Measurements from ENCODE around the gene WARS2. TPM values are rescaled to one million over a fixed set of nuclear protein-coding genes. Genes with fewer than 3 reads are reported as not detected.
"Not testable (repeated sequence)": the region's sequence is repeated elsewhere in the genome, so short reads cannot be mapped to it uniquely, and the experiment has no call there.

The WARS2 gene
- 9.0 TPM for total RNA-seq

DNA sequence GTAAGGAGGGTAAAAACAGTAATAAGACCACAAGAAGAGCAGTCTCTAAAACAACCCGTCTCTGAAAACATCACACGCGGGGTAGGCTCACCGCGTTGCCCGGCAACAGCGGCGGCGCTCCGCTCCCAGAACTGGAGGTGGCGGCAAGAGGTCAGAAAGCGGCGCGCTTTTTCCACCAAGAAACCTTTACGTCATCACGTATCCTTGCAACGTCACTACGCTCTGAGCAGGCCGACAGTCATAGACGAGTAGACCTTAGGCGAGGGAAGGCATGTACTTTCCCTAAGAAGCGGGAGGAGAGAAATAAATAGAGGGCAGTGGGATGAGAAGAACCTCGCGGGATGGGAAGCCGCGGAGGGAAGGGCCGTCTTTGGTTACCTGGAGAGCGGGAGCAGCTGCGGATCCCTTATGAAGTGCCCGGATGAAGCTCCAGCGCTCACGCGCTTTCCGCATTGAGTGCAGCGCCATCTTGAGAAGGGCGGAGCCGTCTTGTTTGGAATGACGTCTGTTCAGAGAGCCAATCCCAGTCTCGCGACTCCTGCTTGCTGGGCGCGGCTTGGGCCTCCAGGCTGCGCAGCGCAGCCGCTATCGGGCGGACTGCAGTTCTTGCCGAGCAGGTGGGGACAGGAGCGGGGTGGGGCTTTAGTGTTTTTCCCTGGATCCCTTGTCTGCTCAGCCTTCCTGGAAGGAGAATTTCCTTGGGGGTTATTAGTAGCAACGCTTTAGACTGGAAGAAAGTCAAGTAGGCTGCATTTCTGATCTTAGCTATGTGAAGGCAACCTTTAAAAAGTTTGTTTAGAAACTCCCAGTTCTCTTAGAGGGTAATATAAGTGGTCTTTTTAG, at the start of gene WARS2:
WARS2 (minus strand) TSS at position 477 of the 843 bp plus-strand sequence; CDS start at position 468, 9 bp downstream.
- no peak for FAIRE-seq

DNA sequence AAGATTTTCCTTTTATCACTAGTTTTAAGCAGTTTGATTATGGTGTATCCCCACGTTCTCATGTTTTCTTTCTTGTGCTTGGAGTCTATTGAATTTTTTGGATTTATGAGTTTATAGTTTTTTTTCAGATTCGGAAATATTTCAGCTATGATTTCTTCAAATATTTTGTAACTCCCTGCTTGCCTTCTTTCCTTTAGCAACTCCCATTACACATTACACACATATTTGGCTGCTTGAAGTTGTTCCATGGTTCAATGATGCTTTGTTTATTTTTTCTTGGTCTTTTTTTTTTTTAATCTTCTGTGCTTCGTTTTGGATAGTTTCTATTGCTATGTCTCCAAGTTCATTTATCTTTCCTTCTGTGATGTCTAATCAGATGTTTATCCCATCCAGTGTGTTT, 48.5 kb upstream of the WARS2 start:
- no peak for FAIRE-seq
- DNase-seq (ENCODE audit: low spot score in 2 of 2): no peak

More for the DNA sequence above, at the start of gene WARS2:
- peak; percentile 75 to 87 for DNase-seq (ENCODE audit: low spot score in 2 of 2)

DNA sequence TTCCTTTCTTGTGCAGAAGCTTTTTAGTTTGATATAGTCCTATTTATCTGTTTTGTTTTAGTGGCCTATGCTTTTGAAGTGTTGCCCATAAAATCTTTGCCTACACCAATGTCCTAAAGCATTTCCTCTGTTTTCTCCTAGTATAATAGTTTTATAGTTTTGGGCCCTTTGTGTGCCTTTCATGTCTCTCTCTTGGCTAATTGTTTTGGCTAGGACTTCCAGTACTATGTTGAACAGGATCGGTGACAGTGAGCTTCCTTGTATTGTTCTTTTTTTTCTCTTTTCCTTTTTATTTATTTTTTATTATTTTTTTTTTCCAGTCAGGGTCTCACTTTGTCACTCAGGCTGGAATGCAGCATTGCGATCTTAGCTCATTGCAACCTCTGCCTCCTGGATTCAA, 47.0 kb upstream of the WARS2 start:
- no peak for FAIRE-seq

DNA sequence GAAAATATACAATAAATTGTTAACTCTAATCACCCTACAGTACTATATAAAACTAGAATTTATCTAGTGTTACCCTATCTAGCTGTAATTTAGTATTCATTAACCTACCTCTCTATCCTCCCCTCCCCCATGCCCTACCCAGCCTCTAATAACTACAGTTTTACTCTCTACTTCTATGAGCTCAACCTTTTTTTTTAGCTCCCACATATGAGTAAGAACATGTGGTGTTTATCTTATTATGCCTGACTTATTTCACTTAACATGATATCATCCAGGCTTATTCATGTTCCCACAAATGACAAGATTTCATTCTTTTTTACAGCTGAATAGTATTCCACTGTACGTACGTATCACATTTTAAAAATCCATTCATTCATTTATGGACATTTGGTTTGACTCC, 46.0 kb upstream of the WARS2 start:
- FAIRE-seq (no peak), DNase-seq (ENCODE audit: low spot score in 2 of 2) (no peak)

More for the DNA sequence above, 47.0 kb upstream of the WARS2 start:
- DNase-seq (ENCODE audit: low spot score in 2 of 2): no peak

DNA sequence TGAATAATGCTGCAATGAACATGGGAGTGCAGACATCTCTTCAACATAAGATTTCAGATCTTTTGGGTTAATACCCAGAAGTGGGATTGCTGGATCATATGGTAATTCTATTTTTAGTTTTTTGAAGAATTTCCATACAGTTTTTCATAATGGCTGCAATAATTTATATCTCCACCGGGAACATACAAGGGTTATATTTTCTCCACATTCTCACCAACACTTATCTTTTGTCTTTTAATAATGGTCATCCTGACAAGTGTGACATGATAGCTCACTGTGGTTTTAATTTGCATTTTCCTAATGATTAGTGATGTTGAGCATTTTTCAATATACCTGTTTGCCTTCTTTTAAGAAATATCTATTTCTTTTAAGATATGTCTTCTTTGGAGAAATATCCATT, 44.5 kb upstream of the WARS2 start:
- no peak for FAIRE-seq
- DNase-seq (ENCODE audit: low spot score in 2 of 2): no peak

DNA sequence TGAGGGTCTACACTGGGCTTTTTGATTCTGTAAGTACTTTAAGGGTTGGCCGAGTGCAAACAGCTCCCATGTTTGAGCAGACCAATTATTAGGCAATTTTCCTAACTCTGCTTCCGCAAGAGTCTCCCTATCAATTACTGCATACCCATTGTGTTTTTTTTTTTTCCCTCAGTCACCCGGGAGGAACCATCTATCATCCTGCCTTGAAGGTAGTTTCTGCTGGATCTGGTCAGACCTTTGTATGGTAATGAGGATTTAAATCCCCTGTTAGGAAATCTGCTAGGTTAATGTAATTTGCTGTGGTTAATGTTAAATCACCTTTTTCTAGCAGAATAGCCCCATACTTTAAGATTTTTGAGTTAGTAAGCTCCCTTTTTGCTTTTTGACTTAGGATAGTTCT, 40.8 kb upstream of the WARS2 start:
- DNase-seq (ENCODE audit: low spot score in 2 of 2): no peak
- FAIRE-seq: no peak

DNA sequence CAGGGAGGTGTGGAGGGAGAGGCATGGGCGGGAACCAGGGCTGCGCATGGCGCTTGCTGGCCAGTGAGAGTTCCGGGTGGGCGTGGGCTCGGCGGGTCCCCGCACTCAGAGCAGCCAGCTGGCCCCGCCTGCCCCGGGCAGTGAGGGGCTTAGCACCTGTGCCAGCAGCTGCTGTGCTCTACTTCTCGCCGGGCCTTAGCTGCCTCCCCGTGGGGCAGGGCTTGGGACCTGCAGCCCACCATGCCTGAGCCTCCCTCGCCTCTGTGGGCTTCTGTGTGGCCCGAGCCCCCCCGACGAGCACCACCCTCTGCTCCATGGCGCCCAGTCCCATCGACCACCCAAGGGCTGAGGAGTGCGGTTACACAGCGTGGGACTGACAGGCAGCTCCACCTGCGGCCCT, 38.6 kb upstream of the WARS2 start:
- FAIRE-seq (no peak), DNase-seq (ENCODE audit: low spot score in 2 of 2) (no peak)

DNA sequence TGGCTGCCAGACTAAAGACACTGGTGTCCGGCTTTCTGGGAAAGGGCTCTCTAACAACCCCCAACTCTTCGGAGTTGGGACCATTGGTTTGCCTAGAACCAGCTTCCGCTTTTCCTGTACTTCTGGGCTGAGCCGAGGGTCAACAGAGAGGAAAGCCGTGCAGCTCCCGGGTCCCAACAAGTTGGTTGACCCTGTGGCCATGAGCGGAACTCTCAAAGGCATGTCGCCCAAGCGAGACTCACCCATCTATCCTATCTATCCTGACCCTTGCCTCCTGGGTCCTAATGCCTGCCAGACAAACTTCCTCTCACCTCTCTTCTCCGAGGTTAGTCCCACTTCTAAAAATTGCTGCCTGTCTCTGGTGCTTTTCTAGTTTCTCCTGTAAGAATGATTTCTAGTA, 32.5 kb upstream of the WARS2 start:
- not testable (repeated sequence) for FAIRE-seq; DNase-seq (ENCODE audit: low spot score in 2 of 2)

DNA sequence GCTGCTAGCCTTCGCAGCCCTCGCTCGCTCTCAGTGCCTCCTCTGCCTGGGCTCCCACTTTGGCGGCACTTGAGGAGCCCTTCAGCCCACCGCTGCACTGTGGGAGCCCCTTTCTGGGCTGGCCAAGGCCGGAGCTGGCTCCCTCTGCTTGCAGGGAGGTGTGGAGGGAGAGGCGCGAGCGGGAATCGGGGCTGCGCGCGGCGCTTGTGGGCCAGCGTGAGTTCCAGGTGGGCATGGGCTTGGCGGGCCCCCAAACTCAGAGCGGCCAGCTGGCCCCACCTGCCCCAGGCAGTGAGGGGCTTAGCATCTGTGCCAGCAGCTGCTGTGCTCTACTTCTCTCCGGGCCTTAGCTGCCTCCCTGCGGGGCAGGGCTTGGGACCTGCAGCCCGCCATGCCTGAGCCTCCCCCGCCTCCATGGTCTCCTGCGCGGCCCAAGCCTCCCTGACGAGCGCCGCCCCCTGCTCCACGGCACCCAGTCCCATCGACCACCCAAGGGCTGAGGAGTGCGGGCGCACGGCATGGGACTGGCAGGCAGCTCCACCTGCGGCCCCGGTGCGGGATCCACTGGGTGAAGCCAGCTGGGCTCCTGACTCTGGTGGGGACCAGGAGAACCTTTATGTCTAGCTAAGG, 31.0 kb upstream of the WARS2 start:
- DNase-seq (ENCODE audit: low spot score in 2 of 2); FAIRE-seq: not testable (repeated sequence)

DNA sequence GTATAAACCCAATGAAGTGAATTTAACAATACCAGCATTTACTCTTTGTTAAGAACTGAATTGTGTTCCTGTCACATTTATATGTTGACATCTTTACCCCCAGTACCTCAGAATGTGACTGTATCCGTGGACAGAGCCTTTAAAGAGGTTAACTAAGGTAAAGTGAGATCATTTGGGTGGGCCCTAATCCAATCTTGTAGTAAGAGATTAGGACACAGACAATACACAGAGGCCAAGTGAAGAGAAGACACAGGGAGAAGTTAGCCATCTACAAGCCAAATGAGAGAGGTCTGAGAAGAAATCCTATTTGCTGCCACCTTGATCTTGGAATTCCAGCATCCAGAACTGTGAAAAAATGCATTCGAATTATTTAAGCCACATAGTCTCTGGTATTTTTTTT, 22.9 kb upstream of the WARS2 start:
- FAIRE-seq (no peak), DNase-seq (ENCODE audit: low spot score in 2 of 2) (no peak)

DNA sequence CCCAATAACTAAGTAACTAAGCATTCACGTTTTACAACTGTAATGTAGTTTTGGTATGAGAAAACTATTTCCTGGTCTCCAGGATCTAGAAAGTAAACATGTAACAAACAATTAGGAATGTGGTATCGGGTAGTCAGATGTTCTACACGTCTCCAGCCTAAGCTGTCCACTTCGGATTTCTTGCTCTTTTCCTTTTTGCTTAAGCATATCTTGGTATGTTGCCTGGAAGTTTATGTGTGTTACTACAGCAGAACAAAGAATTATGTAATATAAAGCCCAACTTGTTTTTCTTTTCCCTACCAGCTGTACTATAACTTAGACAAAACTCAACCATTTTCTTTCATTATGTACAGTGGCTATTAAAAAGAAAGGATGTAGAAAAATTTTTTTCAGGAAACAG, 20.4 kb upstream of the WARS2 start:
- DNase-seq (ENCODE audit: low spot score in 2 of 2) (no peak), FAIRE-seq (no peak)

DNA sequence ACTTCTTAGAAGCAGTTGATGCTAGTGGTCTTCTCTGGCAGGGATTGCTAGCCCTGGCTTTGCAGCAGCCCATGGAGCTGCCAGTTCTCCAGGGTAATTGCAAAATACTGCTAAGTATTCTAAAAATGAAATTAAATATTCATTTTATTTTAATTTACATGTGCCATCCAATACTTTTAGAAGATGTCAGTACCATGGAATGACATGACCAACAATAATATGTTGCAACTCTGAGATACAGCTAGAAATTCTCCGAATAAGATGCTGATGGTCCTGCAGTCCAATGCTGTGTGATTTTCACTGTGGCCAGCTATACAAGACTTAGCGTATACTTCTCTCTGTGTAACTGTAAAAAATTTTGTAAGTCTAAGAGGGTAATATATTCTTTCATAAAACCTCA, 20.0 kb upstream of the WARS2 start:
- DNase-seq (ENCODE audit: low spot score in 2 of 2): no peak
- FAIRE-seq: no peak

DNA sequence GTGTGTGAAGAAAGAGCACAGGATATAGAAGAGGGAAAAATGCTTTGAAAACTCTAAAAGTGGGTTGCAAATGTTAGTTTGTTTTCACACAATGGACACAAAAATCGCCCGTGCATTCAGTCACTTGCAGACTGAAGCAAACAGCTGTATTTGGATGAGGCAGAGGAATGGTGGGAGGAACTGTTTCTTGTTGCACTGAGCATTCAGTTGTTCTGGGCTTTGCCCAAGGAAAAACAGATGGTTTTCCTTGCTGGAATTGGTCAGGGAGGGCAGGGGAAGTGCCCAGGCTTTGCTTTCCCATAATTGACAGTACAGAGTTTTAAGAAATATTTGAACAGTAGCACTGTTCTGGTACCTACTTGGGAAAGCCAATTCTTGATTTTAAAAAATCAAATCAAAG, 19.5 kb upstream of the WARS2 start:
- FAIRE-seq (no peak), DNase-seq (ENCODE audit: low spot score in 2 of 2) (no peak)

DNA sequence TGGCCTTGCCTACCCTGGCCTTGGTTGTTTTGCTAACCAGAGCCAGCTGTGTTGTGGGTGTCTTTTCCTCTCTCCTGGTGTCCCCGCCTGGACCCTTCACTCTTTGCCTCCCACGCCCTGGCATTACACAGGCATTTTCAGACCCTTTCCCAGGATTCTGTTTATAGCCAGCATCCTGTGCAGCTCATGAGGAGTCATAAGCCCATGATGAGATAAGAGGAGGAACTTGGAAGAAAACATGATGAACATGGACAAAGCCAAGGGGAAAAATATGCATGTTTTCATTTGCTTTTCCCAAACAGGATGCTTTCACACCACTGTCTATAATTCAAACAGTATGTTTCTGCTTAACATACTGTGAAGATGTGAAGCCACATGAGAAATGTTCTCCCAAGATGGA, 18.7 kb upstream of the WARS2 start:
- FAIRE-seq (no peak), DNase-seq (ENCODE audit: low spot score in 2 of 2) (no peak)

DNA sequence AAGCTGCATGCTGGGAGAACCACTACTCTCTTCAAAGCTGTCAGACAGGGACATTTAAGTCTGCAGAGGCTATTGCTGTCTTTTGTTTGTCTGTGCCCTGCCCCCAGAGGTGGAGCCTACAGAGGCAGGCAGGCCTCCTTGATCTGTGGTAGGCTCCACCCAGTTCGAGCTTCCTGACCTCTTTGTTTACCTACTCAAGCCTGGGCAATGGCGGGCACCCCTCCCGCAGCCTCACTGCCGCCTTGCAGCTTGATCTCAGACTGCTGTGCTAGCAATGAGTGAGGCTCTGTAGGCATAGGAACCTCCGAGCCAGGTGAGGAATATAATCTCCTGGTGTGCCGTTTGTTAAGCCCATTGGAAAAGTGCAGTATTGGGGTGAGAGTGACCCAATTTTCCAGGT, 16.3 kb upstream of the WARS2 start:
- FAIRE-seq; DNase-seq (ENCODE audit: low spot score in 2 of 2): not testable (repeated sequence)

DNA sequence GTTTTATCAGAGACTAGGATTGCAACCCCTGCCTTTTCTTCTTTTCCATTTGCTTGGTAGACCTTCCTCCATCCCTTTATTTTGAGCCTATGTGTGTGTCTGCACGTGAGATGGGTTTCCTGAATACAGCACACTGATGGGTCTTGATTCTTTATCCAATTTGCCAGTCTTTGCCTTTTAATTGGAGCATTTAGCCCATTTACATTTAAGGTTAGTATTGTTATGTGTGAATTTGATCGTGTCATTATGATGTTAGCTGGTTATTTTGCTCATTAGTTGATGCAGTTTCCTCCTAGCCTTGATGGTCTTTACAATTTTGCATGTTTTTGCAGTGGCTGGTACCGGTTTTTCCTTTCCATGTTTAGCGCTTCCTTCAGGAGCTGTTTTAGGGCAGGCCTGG, 14.6 kb upstream of the WARS2 start:
- not testable (repeated sequence) for FAIRE-seq; DNase-seq (ENCODE audit: low spot score in 2 of 2)

DNA sequence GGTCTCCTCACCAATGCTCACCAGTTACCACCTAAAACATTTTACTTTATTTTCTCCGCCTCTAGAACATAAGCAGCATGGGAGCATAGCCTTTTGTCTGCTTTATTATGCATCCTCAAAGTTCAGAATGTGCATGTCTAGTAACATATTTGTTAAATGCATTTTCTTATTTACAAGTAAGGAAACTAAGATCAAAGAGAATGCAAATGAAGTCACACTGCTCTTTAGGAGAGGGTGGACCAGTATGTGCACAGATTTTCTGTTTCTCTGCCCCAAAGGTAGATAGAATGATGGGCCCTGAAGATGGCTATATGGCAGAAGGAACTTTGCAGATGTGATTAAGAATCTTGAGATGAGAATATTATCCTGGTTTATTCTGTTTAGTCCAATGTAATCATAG, 9.7 kb upstream of the WARS2 start:
- DNase-seq (ENCODE audit: low spot score in 2 of 2): no peak
- FAIRE-seq: no peak

DNA sequence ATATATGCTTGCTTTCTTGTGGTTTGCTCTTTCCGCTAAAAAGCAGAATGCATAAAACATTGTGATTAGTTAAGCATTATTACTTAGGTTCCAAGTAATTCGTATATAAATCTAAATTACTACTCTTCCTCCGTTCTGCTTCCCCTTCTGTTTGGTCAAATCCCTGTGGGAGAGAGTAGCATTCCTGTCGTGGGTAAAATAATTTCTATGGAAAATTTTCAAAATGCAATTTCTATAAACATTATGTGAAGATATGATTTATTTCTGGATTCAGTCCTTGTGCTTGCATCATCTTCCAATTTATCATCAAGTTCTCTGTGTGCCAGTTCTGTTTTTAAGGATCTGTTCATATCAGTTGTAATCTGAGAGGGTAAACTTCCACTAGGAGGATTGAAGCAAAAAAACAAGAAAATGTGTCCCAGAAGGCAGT, 7.2 kb upstream of the WARS2 start:
- no peak for FAIRE-seq
- no peak for DNase-seq (ENCODE audit: low spot score in 2 of 2)

DNA sequence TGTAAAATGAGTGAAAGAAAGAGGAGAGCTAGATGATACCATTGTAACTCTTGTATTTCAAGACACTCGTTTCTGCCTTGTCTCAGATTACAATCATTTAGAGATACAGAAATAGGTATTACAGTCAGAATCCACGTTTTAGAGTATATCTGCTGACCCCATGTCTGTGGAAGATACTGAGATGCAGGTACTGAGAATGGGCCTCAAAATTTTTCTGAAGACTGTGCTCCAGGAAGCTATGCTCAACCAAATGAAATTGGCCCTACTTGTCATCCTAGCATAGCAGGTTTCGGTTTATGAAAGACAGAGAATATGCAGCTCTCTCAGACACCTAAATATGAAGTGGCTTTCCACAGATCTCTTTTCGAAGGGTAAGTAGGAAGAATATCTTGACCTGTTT, 6.0 kb upstream of the WARS2 start:
- FAIRE-seq: no peak
- DNase-seq (ENCODE audit: low spot score in 2 of 2): no peak

DNA sequence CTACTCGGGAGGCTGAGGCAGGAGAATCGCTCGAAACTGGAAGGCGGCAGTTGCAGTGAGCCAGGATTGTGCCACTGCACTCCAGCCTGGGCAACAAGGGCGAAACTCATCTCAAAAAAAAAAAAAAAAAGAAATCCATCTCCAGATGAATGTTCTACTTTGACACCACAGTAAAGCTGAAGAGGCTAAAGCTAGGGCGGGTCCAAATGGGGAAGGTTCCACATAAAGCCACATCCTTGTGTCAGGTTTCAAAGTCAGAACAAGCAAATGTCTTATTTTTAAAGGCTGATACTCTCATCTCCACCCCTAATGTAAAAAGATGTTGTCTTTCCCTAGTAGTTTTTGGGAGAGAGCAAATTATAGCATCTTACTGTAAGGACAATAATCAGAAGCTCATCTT, 4.4 kb upstream of the WARS2 start:
- FAIRE-seq: no peak
- DNase-seq (ENCODE audit: low spot score in 2 of 2): no peak

DNA sequence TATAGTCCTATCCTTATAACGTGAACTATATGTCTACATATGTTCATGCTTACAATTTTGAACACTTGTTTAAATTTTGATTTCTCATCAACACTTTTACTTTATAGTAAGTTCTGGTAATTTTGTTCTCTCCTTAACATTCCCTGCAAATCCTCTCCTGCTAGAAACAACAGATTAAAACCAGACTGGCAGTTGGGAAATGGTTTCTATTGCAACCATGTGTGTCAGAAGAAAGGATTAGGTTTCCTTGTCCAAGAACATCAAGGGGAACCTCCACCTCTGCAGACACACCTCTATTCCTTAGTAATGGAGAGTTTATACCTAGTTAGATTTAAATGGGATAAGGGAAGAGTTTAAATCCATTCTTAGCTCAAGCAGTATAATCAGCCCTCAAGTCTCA, 3.3 kb upstream of the WARS2 start:
- FAIRE-seq: no peak
- no peak for DNase-seq (ENCODE audit: low spot score in 2 of 2)

DNA sequence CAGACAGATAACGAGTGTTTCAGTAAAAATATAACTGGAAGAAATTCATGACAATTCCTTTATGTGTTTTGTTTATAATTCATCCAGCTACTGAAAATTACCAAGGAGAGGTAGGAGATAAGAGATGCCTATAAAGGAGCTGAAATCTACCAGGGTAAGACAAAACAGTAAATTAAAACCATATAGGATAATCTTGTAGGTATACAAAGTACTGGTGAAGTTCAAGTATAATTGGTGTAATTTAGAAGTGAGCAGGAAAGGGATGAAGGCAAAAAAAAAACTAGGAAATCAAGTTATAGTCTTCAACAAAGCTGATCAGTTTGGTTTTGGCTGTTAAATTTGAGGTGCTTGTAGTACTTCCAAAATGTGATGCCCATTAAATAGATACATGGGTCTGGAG, 1.2 kb upstream of the WARS2 start:
- FAIRE-seq (no peak), DNase-seq (ENCODE audit: low spot score in 2 of 2) (no peak)
